DMS153 treated with DMSO at 0.1 percent for 48 hours (cell line): Measurements from ENCODE around the gene PER1.

Experiments used
- DNase-seq: peaks from one replicate; lab custom pipeline; 2025; ENCODE audit not compliant: unreplicated experiment; lab: John Stamatoyannopoulos, UW

Gene PER1

DNA sequence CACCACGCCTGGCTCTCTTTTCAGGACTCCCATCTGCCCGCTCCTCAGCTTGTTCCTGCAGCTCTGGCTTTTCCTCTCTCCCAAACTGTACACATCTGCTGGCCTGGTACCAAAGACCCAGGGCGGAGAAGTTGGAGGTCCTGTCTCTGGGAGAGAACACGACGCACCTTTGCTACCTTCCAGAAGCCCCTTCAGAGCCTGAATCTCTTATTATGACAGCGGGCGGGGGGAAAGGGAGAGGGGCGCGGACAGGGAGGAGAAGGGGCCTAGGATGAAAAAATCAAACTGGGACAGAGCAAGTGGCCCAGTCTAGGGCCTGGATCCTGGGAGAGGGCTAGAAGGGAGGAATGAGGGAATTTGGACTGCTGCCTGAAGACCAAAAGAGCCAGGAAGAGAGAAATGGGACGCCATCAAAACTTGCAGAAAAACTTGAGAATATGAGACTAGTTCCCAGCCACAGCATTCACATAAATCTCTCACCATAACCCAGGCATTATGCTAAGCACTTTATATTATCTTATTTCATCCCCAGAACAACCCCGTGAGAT lies 2.5 kb upstream of the PER1 start:
- DNase-seq = no peak

DNA sequence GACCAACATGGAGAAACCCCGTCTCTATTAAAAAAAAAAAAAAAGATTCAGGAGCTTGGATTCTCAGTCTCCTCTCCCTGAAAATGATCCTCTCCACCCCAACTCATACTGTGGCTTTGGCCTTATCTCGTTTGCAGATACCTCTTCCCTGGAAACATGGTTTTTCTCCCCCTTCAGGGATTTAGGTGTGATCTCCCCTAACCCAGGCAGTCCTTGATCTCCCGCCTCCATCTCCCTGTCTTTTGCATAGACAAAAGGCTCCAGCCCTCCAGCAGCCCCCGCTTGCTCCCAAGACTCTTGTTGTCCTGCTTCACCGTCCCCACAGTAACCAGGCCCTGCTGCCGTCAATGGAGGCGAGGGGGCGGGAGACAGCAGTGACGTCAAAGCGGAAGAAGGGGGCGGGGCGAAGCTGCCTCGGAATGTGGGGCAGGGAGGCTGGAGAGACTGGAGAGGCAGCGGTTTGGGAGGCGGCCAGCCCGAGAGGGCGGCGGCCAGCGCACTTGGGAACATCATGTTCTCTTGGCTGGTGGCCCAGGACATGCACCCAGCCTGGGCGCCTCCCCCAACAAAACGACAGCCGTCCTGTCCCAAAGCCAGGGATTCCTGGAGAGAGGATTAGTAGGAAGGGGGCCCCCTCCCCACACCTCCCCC lies 1.9 kb upstream of the PER1 start:
- no peak for DNase-seq

GRCh38 chr17:8153525-8153956 lies 1.3 kb upstream of the PER1 start:
- no peak for DNase-seq

DNA sequence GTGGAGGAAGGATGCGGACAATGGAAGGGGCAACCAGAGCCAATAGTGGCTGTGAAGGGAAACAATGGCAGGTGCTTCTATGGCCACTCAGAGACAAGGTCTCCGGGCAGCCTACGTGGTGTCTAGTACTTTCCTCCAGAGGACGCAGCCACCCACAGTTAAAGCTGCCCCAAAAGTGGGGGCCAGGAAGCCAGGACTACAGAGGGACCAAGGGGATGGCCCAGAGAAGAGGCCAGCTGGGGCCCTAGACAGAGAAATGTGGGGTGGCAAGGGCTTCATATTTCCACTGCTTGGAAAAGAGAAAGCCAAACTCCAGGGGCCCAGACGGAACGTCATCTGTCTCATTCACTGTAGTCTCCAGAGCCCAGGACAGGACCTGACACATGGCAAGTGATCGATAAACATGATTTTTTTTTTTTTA lies 837 bp upstream of the PER1 start:
- no peak for DNase-seq

DNA sequence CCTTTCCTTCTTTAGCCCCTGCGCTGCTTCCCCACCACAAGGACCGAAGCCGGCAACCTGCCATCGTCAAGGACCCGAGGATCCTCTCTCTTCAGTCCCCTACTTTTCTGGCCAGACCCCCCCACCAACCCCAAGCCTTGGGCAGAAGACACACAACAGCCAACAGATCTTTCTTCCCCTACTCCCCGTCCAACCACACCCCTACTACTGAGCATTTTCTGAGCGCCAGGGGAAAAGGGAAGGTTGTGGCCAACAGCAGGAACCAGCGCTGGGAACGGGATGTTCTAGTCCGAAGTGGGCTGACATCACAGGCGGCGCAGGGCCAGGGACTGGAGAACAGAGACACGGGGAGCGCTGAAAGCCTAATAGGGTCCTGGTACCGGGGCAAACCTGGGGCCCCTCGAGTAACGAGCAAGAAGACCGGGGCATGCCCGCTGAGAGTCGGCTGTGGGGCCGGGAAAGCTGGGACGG lies 528 bp downstream of the PER1 start:
- no peak for DNase-seq

- DNase-seq = no peak
These were observed 1.0 kb downstream of the PER1 start for GRCh38 chr17:8151120-8151640.

DNA sequence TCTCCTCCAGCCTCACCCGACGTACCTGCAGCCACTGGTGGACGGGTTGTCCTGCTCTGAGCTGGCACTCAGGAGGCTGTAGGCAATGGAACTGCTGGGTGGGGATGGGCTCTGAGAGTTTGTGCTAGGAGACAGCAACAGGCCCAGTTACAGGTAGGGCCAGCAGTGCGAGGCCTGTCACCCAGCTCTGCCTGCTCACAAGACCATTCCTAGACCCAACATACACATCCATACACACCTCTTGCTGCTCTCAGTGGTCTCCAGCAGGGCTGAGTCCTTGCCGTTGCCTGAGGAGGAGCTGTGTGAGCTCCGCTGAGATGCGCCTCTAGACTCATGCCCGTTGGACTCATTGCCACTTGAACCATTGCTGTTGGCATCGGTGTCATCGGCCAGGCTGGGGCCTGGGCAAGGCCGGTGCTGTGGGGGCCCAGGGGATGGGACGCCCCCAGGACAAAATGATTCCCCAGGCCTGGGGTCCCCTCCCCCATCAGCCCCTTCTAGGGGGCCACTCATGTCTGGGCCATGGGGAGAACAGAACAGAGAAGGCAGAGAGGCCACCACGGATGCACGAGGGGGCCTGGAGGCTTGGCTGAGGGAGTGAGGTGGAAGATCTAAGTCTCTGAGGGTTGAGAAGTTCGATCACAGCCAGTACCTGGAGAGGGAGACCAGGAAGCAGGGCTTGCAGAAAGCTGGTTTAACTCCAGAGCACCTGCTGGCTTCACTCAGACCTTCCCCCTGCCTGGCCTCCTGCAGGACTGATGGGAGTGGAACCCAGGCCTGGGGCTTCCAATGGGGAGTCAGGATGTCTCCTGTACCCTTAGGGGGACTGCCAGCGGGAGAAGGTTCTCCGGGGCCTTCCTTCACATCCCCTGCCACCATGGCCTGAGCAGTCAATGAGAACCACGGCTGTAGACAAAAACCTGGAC lies 1.7 kb downstream of the PER1 start:
- DNase-seq = no peak

DNA sequence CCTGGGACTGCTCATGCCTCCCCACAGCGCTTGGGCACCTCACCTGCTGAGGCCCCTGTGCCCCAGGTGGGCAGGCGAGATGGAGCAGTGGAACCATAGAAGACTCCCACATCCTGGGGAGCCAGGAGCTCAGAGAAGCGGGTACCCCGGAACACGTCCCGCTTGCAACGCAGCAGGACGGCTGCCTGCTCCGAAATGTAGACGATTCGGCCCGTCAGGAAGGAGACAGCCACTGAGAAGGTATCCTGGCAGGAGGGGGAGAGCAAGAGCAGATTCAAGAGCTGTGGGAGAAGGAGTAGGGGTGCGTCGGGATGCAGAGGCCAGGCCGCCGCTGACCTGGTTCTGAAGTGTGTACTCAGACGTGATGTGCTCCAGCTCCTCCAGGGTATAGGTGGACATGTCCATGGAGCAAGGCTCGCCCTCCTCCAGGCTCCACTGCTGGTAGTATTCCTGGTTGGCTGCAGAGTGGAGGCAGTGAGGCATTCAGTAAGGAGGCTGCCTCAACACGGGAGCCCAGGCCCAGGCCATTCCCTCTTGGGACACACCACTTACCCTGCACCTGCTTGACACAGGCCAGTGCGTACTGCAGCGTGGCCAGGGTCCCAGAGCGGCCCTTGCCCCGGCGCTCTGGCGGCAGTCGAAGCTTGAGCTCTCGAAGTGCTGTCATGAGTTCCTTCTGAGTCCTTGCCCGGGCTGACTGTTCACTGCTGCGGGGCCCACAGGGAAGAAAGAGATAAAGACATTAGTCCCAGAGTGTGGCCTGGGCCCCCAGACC lies 2.6 kb downstream of the PER1 start:
- DNase-seq = no peak

DNA sequence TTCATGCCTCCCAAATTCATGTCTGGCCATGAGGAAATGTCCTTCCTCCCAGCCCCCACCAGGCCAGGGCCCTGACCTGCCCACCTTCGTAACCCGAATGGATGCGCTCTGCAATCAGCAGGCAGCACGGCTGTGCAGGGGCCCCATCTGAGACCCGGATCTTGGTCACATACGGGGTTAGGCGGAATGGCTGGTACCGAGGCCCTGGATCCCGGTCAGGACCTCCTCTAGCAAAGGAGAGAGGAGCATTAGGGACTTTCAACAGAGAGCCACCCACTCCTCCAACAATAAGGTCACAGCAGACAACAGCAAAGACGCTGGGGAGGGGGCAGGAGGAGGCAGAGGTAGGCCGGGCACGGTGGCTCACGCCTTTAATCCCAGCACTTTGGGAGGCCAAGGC lies 3.6 kb downstream of the PER1 start:
- no peak for DNase-seq

DNA sequence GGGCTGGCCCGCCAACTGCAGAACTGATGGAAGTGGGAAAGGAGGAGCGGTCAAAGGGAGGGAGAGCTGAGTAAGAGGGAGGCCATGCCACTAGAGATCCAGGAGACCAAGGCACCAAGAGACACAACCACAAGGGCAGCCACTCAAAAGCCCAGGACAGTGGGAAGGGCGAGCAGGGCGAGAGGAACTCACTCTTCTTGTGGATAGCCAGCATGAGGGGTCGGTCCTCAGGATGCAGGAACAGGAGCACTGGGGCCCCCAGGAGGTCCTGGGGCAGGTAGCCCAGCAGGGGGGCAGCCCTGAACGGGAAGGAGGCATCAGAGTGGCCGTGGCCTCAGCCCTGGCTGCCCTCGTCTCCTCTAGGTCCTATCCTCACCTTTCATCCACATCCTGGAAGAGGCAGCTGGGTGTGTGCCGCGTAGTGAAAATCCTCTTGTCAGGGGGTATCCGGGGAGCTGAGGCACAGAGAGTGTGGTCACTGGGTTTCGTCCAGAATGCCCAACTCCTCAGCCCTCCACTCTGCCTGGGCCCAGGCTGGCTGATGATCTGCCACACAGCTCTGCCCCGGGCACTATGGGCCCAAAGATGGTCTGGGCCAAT lies 4.3 kb downstream of the PER1 start:
- DNase-seq = no peak

GRCh38 chr17:8147141-8147804 lies 4.9 kb downstream of the PER1 start:
- DNase-seq = no peak

DNA sequence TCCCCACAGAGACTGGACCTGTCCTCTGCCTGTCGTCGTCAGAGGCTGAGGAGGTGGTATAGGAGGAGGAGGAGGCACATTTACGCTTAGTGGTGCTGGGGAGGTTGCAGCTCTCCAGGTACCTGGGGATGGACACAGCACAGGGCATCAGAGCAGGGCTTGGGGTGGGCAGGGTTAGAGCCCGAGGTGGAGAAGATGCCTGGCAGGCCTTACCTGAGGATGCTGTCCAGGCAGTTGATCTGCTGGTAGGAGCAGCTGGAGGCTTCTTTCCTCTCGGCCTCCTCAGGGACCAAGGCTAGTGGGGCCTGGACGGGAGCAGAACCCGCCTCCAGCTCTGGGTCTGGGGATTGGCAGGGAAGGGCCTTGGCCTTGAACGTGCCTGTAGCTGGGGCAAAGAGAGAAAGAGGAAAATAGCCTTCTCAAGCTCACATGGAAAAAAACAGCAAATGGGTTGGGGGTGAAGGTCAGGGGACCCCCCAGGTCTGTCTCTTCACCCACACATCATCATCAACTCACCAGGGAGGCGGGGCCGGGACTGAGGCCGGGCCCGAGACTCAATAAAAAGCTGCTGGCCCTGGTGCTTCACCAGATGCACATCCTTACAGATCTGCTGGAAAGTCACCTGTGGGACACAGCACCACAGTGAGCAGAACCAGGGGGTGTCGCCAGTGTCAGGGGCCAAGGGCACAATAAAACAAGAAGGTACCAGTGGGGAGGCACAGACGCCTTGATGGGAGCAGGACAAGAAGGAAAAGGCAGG lies 5.6 kb downstream of the PER1 start:
- no peak for DNase-seq

DNA sequence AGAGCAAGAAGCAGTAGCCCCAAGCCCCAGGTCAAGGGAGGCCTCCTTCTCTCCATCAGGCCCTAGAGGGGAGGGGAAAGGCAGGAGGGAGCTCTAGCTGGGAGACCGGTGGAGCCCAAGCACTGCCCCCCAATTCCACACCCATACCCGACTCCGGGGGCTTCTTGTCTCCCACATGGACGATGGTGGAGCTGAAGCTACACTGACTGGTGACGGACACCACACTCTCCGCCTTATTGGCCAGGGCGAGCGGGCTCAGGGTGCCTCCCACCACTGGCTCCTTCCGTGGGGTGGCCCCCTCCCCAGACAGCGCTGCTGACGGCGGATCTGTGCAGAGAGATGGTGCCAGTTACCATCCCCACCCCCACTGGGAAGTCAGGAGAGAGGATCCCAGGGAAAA lies 6.4 kb downstream of the PER1 start:
- DNase-seq = no peak

DNA sequence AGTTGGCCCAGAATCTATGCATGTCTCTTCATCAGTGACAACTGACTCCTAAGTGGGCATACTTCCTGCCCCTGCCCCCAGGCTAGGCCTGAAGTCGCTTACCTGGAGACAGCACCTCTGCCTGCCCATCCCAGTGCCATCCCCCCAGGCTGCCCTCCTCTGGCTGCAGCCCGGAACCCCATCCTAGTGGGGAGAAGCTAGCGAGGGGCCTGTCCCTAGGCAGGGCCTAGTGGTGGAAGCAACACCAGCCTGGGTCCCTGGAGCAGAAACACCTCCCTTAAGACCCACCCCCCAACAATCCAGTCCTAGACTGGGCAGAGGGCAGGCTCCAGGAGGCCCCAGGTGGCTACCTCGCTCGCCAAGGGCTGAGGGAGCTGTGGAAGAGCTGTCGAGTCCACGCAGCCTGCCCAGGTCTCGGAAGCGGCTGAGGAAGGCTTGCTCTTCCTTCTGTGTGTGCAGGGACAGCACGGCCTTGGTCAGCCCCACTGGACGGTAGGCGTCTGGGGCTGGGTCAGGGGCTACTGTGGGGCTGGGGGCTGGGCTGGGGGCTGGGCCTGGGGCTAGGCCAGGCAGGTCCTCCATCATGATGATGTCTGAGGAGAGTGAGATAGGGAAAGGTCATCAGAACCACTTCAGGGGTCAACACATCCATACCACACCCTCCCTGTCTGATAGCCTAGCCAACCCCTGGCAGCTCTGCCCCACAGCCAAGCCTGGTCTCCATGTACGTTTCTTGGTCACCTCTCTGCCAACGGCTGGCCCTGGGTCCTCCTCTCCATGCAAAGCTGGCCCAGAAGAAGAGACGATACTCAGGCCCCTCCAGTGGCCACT lies 7.6 kb downstream of the PER1 start:
- no peak for DNase-seq

- DNase-seq = no peak
These were observed 8.4 kb downstream of the PER1 start for GRCh38 chr17:8143581-8144400.

- DNase-seq = no peak
These were observed 9.2 kb downstream of the PER1 start for GRCh38 chr17:8142887-8143580.
